GM18526 (cell line): Measurements from ENCODE around the gene OR5AK2.

Source experiments
- POLR2A ChIP-seq: IDR thresholded peaks from 3 replicates; pipeline ENCODE4 v1.6.1; 2011; ENCODE audit not compliant: insufficient read length; ENCODE audit errors: extremely low read depth

OR5AK2 gene

GRCh38 chr11:56988614-56989013 is at the start of gene OR5AK2:
OR5AK2 (plus strand) TSS chr11:56988914; CDS start chr11:56988914, 0 bp downstream.
- no peak for TF ChIP-seq POLR2A

GRCh38 chr11:56948991-56949515 is 39.7 kb upstream of the OR5AK2 start:
- no peak for TF ChIP-seq POLR2A

GRCh38 chr11:56950510-56950909 is 38.2 kb upstream of the OR5AK2 start:
- no peak for TF ChIP-seq POLR2A

GRCh38 chr11:56961609-56962008 is 27.1 kb upstream of the OR5AK2 start:
- TF ChIP-seq POLR2A: no peak

GRCh38 chr11:56967726-56968125 is 21.0 kb upstream of the OR5AK2 start:
- TF ChIP-seq POLR2A: no peak

- TF ChIP-seq POLR2A: no peak
Measured at GRCh38 chr11:56968524-56968923, 20.2 kb upstream of the OR5AK2 start.

- no peak for TF ChIP-seq POLR2A
Measured at GRCh38 chr11:56977314-56977713, 11.4 kb upstream of the OR5AK2 start.

GRCh38 chr11:56990702-56991101 is 2.0 kb downstream of the OR5AK2 start:
- TF ChIP-seq POLR2A: no peak

- no peak for TF ChIP-seq POLR2A
Measured at GRCh38 chr11:56994532-56994931, 5.8 kb downstream of the OR5AK2 start.

- TF ChIP-seq POLR2A: no peak
Measured at GRCh38 chr11:57001674-57002401, 13.1 kb downstream of the OR5AK2 start.

- no peak for TF ChIP-seq POLR2A
Measured at GRCh38 chr11:57008373-57008772, 19.7 kb downstream of the OR5AK2 start.

- TF ChIP-seq POLR2A: no peak
Measured at GRCh38 chr11:57015679-57016078, 27.0 kb downstream of the OR5AK2 start.

GRCh38 chr11:57031556-57031955 is 42.8 kb downstream of the OR5AK2 start:
- no peak for TF ChIP-seq POLR2A
